ENCODE measurements around the gene C5orf22.

The C5orf22 gene

GRCh38 chr5:31569068-31569467 lies 37.0 kb downstream of the C5orf22 start:
- Histone ChIP-seq H3K4me2 (ENCODE audit: low read length) (no peak overlapping the region), H3K79me2 (ENCODE audit: low read length) (no peaks in the 10 kb centered on the region), H3K4me3 (ENCODE audit: low read length) (no peak overlapping the region), H3K27ac (ENCODE audit: low read length) (no peak overlapping the region), H3K27me3 (ENCODE audit: low read depth, low read length) (peaks cover 7% of the 10 kb centered on the region), H2AFZ (ENCODE audit: low read depth, low read length) (no peak overlapping the region), H3K9ac (ENCODE audit: low read length) (no peak overlapping the region), H3K9me3 (ENCODE audit: insufficient read depth, low read length) (no peaks in the 10 kb centered on the region), H4K20me1 (ENCODE audit: insufficient read depth, low read length) (0 out of 2 replicates have a peak, but pooled peaks cover 3% of the 10 kb centered on the region), H3K36me3 (replicated peaks; ENCODE audit: low read depth, low read length) (no peaks in the 10 kb centered on the region), H3K4me1 (ENCODE audit: low read length) (peaks cover 9% of the 10 kb centered on the region; the same call in 1 of the 2 replicates)
- TF ChIP-seq CTCF (IDR thresholded peaks at IDR 0.05; ENCODE audit: low read depth, low read length), result no peak
- TF ChIP-seq EZH2phosphoT487 (IDR thresholded peaks at IDR 0.05; ENCODE audit: low read depth), result no peak

- Histone ChIP-seq H3K27me3 (ENCODE audit: low read depth, low read length) (peaks cover 20% of the 10 kb centered on the region), H4K20me1 (ENCODE audit: insufficient read depth, low read length) (0 out of 2 replicates have a peak, but pooled peaks cover 3% of the 10 kb centered on the region), H3K9me3 (ENCODE audit: insufficient read depth, low read length) (no peaks in the 10 kb centered on the region), H3K36me3 (replicated peaks; ENCODE audit: low read depth, low read length) (no peaks in the 10 kb centered on the region), H3K4me3 (ENCODE audit: low read length) (peak overlapping the region; percentile 34), H3K4me1 (ENCODE audit: low read length) (peaks cover 9% of the 10 kb centered on the region; the same call in 1 of the 2 replicates), H3K9ac (ENCODE audit: low read length) (no peak overlapping the region), H3K79me2 (ENCODE audit: low read length) (no peaks in the 10 kb centered on the region), H2AFZ (ENCODE audit: low read depth, low read length) (no peak overlapping the region), H3K27ac (ENCODE audit: low read length) (no peak overlapping the region), H3K4me2 (ENCODE audit: low read length) (peak overlapping the region; percentile 52)
- TF ChIP-seq EZH2phosphoT487 (IDR thresholded peaks at IDR 0.05; ENCODE audit: low read depth), result no peak
- TF ChIP-seq CTCF (IDR thresholded peaks at IDR 0.05; ENCODE audit: low read depth, low read length), result no peak
Observed at GRCh38 chr5:31573494-31574142, 41.5 kb downstream of the C5orf22 start.

- 0 out of 2 replicates have a peak, but pooled peaks cover 3% of the 10 kb centered on the region for H4K20me1 ChIP-seq (ENCODE audit: insufficient read depth, low read length)
- H3K9ac ChIP-seq (ENCODE audit: low read length), result no peak overlapping the region
- no peak overlapping the region for H3K4me3 ChIP-seq (ENCODE audit: low read length)
- H3K4me2 ChIP-seq (ENCODE audit: low read length), result no peak overlapping the region
- H3K36me3 ChIP-seq (replicated peaks; ENCODE audit: low read depth, low read length), result no peaks in the 10 kb centered on the region
- no peaks in the 10 kb centered on the region for H3K9me3 ChIP-seq (ENCODE audit: insufficient read depth, low read length)
- H2AFZ ChIP-seq (ENCODE audit: low read depth, low read length), result no peak overlapping the region
- H3K27me3 ChIP-seq (ENCODE audit: low read depth, low read length), result peaks cover 20% of the 10 kb centered on the region
- peaks cover 9% of the 10 kb centered on the region; the same call in 1 of the 2 replicates for H3K4me1 ChIP-seq (ENCODE audit: low read length)
- H3K27ac ChIP-seq (ENCODE audit: low read length), result no peak overlapping the region
- TF ChIP-seq EZH2phosphoT487 (IDR thresholded peaks at IDR 0.05; ENCODE audit: low read depth) (no peak), CTCF (IDR thresholded peaks at IDR 0.05; ENCODE audit: low read depth, low read length) (no peak)
- H3K79me2 ChIP-seq (ENCODE audit: low read length), result no peaks in the 10 kb centered on the region
Observed at GRCh38 chr5:31574772-31575171, 42.7 kb downstream of the C5orf22 start.

GRCh38 chr5:31577438-31577837 lies 45.3 kb downstream of the C5orf22 start:
- peaks cover 14% of the 10 kb centered on the region for H3K27me3 ChIP-seq (ENCODE audit: low read depth, low read length)
- no peaks in the 10 kb centered on the region for H3K79me2 ChIP-seq (ENCODE audit: low read length)
- H3K4me3 ChIP-seq (ENCODE audit: low read length), result no peak overlapping the region
- H4K20me1 ChIP-seq (ENCODE audit: insufficient read depth, low read length), result 0 out of 2 replicates have a peak, but pooled peaks cover 3% of the 10 kb centered on the region
- no peaks in the 10 kb centered on the region for H3K9me3 ChIP-seq (ENCODE audit: insufficient read depth, low read length)
- H3K4me1 ChIP-seq (ENCODE audit: low read length), result peaks cover 9% of the 10 kb centered on the region; the same call in 1 of the 2 replicates
- TF ChIP-seq CTCF (IDR thresholded peaks at IDR 0.05; ENCODE audit: low read depth, low read length), result no peak
- TF ChIP-seq EZH2phosphoT487 (IDR thresholded peaks at IDR 0.05; ENCODE audit: low read depth), result no peak
- no peak overlapping the region for H2AFZ ChIP-seq (ENCODE audit: low read depth, low read length)
- H3K4me2 ChIP-seq (ENCODE audit: low read length), result no peak overlapping the region
- no peak overlapping the region for H3K9ac ChIP-seq (ENCODE audit: low read length)
- H3K36me3 ChIP-seq (replicated peaks; ENCODE audit: low read depth, low read length), result no peaks in the 10 kb centered on the region
- no peak overlapping the region for H3K27ac ChIP-seq (ENCODE audit: low read length)

Measured in OCI-LY3 (cell line).